Jurkat, Clone E6-1 (cell line): Measurements from ENCODE around the gene NPR3. TPM values are rescaled to one million over a fixed set of nuclear protein-coding genes. Genes with fewer than 3 reads are reported as not detected.

Experiments
- DNase-seq: peaks from one replicate; pipeline ENCODE4 v3.0.0-alpha.2; 2011; ENCODE audit warnings: low read depth, low spot score
- H3K4me3 ChIP-seq: 2 replicates; pipeline ENCODE4 v1.5.1; 2011; ENCODE audit warnings: mild to moderate bottlenecking, low read length, control low read depth, moderate library complexity
- polyA plus RNA-seq: library from polyadenylated mRNA; unstranded; fragments of >200 nt; gene quantifications from one replicate; pipeline ENCODE4 v1.2.1, GENCODE V29; 2012; ENCODE audit warnings: missing spikeins; ENCODE audit not compliant: insufficient read length, insufficient read depth

NPR3 gene
- 0.41 TPM for polyA plus RNA-seq

GRCh38 chr5:32710550-32711361, at the start of gene NPR3:
NPR3 (plus strand) TSS chr5:32711321; CDS start chr5:32711777, 456 bp downstream.
- no peak for DNase-seq
- H3K4me3 ChIP-seq = peak within 1 kb of the TSS; percentile 45

DNA sequence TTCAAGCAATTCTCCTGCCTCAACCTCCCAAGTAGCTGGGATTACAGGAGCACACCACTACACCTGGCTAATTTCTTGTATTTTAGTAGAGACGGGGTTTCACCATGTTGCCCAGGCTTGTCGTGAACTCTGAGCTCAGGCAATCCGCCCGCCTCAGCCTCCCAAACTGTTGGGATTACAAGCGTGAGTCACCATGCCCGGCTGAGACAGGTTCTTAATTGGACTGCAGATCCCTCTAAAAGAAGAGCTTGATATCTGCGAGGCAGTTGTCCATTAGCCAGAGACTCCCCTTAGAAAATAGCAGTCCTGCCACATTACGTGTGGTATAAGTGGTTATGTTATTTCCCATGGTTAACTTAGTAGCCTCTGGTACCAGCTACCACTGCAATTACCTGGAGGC, 46.6 kb upstream of the NPR3 start:
- H3K4me3 ChIP-seq = no peak overlapping the region
- no peak for DNase-seq

DNA sequence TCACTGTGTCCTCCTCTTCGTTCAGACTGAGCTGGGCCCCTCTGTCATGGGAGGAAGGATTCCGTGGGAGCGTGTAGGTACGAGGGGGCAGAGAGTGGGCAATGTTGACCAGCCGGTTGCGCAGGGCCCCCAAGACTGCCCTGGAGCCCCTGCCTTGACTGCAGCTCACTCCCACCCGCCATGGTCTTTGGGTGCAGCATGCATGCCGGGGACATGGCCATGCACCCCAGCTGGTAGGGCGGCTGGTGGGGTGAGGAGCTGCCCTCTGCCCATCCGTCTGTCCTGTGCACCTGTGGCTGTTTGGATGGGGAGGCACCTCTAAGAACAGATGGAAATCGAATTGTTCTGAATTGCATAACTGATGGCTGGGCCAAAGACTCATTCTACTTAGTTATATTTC, 42.6 kb upstream of the NPR3 start:
- H3K4me3 ChIP-seq = no peak overlapping the region
- no peak for DNase-seq

DNA sequence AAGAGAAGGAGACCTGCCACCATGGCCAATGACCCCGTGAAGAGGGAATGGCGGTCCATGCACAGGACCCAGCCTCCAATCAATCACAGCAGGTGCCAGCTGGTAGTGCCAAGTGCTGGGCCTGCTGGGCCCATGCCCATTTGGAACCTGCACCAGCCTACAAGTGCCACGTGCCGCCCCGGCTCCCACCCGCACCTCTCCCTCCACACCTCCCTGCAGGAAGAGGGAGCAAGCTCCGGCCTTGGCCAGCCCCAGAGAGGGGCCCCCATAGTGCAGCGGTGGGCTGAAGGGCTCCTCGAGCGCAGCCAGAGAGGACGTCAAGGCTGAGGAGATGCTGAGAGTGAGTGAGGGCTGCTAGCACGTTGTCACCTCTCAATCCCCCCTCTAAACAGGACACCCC, 37.8 kb upstream of the NPR3 start:
- DNase-seq = no peak

DNA sequence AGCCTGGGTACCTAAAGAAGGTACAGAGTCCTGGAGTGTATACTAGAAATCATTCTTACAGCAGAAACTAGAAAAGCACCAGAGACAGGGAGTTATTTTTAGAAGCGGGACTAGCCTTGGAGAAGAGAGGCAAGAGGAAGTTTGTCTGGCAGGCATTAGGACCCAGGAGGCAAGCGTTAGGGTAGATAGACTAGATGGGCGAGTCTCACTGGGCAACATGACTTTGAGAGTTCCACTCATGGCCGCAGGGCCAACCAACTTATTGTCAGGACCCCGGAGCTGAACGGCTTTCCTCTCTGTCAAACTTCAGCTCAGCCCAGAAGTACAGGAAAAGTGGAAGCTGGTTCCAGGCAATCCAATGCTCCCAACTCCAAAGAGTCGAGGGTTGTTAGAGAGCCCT, 34.1 kb upstream of the NPR3 start:
- H3K4me3 ChIP-seq = no peak overlapping the region
- no peak for DNase-seq

More for the DNA sequence above, 37.8 kb upstream of the NPR3 start:
- no peak overlapping the region for H3K4me3 ChIP-seq

- no peak for DNase-seq
- no peak overlapping the region for H3K4me3 ChIP-seq
Measured at GRCh38 chr5:32678472-32678871, 32.6 kb upstream of the NPR3 start.

DNA sequence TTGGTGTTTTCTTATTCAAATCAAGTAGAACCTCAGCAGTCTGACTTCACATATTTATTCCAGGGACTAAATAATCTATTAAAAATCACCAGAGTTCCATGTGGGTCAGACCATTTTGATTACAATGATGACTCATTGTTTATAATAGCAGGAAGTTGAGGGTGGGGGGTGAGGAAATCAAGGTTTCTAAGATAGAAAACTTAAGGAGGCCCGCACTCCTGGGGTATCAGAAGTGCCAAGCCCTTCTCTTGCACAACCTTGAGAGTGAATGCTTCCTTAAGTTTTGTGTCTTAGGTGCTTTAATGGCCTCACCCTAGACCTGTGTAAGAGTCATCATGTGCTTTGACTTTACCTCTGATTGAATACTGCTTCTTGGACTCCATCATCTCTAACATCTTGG, 31.9 kb upstream of the NPR3 start:
- DNase-seq = no peak
- no peak overlapping the region for H3K4me3 ChIP-seq

DNA sequence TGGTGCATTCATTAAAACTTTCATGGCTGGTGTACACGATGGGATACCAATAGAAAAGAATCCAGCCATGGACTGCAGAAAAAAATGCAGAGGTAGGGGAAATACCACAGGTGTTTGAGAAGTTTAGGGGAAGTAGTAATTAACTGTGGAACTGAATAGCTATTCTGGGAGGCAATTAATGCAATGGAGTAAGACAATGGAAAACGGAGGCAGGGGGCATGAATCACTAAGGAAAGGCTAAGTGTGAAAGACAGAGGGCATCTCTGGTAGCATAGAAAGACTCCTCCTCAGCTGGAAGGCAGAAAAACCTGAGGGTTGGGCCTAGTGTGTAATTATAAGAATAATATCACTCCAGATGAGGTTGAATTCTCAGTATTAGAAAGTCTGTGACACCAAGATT, 30.9 kb upstream of the NPR3 start:
- no peak overlapping the region for H3K4me3 ChIP-seq
- DNase-seq = no peak

GRCh38 chr5:32683125-32683524, 28.0 kb upstream of the NPR3 start:
- no peak for DNase-seq
- H3K4me3 ChIP-seq = no peak overlapping the region

- H3K4me3 ChIP-seq = no peak overlapping the region
- no peak for DNase-seq
Measured at GRCh38 chr5:32684260-32684659, 26.9 kb upstream of the NPR3 start.

DNA sequence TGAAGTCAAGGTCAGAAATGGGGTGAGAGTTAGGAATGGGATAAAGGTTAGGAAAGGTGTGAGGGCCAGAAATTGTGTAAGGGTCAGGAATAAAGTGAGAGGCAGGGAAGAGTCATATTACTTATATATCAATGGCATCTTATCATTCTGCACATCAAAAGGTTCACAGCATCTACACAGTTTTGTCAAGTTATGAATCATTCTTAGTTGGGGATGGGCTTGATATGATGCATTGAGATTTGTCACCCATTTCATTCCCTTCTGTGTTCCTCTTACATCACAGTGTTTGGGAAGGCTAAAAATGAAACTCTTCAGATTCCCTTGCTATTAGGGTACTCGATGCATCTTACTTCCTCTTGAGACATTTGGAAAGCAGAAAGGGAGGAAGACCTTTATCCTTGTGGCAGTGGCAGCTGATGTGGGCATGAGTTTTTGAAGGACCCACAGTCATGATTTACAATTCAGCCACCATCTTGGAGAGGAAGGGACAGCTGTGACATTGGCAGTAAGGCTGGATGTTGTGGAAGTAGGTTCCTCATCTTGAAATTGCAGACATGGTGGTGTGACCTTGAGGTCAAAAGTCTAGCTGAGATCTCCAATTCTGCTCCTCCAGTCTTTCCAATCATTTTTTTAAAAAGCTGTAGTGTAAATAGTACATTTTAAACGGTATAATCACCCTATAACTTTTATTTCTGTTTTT, 24.2 kb upstream of the NPR3 start:
- no peak overlapping the region for H3K4me3 ChIP-seq
- no peak for DNase-seq

GRCh38 chr5:32687499-32687831, 23.7 kb upstream of the NPR3 start:
- DNase-seq = no peak
- no peak overlapping the region for H3K4me3 ChIP-seq

GRCh38 chr5:32690153-32690552, 21.0 kb upstream of the NPR3 start:
- H3K4me3 ChIP-seq = no peak overlapping the region
- DNase-seq = peak; percentile 7

DNA sequence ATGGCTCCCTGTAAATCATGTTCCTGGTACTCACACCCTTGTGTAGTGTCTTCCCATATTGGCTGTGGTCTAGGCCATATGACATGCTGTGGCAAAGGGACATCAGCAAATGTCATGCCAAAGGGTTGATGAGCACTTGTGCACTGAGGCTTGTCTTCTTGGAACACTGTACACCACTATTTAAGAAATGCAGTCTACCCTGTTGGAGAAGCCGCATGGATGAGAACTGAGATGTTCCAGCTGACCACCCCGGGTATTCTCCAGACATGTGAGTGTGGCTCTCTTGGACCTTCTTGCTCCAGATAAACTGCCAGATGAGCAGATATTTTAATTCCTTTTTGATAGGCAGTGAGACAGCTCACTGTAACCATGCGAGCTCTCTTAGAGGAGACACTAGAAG, 20.5 kb upstream of the NPR3 start:
- H3K4me3 ChIP-seq = no peak overlapping the region
- no peak for DNase-seq

GRCh38 chr5:32692036-32692746, 18.9 kb upstream of the NPR3 start:
- no peak overlapping the region for H3K4me3 ChIP-seq
- DNase-seq = no peak

DNA sequence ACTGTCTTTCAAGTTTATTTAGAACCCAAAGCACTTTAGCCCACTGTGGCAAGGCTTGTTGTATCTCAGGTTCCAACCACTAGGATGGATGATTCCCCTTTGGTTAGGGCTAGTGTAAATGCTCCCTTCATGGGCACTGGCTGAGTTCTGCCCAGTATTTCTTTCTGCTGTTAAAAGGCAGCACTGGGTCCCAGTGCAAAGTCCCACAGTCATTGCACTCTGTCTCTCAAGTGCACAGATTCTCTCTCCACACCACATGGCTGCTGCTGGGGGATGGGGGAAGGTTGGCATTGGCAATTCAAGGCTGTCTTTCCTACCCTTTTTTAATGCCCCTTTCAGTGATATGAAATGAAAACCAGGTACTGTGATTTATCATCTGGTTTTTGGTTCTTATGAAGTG, 7.2 kb upstream of the NPR3 start:
- DNase-seq = no peak
- H3K4me3 ChIP-seq = no peak overlapping the region

GRCh38 chr5:32707418-32707997, 3.6 kb upstream of the NPR3 start:
- H3K4me3 ChIP-seq = no peak overlapping the region
- DNase-seq = peak; percentile 19

DNA sequence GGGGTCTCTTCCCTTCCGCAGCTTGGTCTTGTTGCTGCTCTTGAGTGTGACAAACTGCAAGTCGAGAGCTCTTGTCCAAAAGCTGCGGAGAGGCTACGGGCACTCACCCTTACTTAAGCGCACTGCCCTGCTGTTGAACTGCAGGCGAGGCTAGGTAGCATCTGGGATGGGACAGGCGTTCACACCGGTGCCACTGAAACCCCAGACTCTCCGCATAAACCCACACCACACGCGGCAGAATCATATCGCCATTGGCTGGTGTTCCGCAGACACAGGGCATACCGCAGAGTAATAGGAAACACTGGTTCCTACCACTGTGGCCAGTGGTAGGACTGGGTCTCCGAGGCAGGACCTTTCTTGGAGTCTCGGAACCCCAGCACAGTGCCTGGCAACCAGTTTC, 2.2 kb upstream of the NPR3 start:
- no peak for DNase-seq
- H3K4me3 ChIP-seq = no peak overlapping the region

DNA sequence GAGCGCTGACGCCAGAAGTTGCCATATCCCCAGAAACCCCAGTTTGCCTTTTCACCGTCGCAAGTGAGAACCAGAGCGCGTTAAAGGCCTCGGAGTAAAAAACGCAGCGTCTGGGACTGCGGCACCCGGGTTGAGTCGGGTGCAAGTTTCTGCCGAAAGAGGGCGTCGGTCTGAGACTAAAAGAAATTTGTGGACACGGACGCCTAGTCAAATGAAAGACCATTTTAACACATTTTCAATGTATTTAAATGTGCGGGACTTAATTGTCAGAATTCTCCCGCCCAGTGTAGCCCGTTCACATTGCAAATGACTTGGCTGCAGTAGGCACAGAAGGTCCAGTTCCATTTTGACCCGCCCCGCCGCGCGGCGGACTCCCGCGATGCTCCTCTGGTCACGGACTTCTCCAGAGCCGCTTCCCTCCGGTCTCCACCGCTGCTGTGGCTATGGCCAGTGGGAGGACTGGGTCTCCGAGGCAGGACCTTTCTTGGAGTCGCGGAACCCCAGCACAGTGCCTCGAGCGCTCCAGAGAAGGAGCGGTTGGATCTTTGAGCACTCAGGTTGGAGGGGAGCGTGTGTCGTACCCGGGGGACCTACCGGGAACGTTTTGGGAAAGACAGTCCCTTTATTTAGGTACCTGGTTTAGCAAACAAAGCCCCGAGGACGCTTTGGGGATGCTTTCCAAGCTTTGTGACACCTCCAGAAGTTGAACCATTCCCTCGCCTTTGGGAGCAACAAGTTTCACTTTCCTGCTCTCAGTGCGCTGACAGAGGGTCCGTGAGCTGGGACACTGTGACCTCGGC, 1.2 kb upstream of the NPR3 start:
- DNase-seq = peak; percentile 49
- H3K4me3 ChIP-seq = peak overlapping the region; percentile 45
